ENCODE measurements around the gene AMZ1. TPM values are rescaled to one million over a fixed set of nuclear protein-coding genes. Genes with fewer than 3 reads are reported as not detected.
"Not testable (repeated sequence)": the region's sequence is repeated elsewhere in the genome, so short reads cannot be mapped to it uniquely, and the experiment has no call there.

AMZ1 gene
- total RNA-seq, 1 donor from 2014 or later: not detected

DNA sequence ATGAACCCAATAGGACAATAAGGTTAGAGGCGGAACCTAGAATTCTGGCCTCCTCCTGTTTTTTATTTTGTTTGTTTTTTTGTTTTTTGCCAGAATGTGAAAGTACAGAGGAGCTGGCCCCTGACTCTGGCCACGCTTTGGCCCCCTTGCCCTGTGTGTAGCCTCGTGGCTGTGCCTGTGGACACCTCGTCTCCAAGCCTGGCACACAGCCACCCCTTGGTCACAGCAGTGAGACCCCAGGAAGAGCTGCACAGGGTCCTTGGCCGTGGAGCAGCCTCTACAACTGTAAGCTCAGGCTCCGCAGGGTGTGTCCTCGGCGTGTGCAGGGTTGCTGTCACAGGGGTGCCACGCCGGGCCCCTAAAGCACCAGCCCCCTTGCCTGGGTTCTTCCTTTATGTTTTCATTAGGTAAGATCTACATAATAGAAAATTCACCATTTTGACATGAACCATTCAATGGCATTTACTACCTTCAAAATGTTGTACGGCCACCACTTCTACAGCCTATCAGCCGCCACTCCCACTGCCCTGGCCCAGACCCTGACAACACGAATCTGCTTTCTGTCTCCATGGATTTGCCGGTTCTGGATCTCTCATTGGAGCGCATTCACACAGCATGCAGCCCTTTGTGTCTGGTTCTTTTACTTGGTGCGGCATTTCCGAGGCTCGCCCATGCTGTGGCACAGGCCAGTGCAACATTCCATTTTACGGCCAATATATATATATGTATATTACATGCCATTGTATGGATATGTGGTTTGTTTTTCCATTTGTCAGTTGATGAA, 51.0 kb downstream of the AMZ1 start:
- Mint-ChIP-seq H3K4me1 (peaks cover 14% of the 10 kb centered on the region), H3K27ac (peak overlapping the region; percentile 52), H3K27me3 (ENCODE audit: insufficient read depth, low read depth) (peaks cover 8% of the 10 kb centered on the region), H3K9me3 (peaks cover 14% of the 10 kb centered on the region), H3K36me3 (peaks cover 26% of the 10 kb centered on the region), H3K4me3 (no peak overlapping the region)
- Histone ChIP-seq H3K4me2 (no peak overlapping the region), H4K20me1 (ENCODE audit: low read depth) (peaks cover 6% of the 10 kb centered on the region), H3K27ac (no peak overlapping the region), H3K4me3 (no peak overlapping the region), H3K9me3 (ENCODE audit: low read depth) (peaks cover 5% of the 10 kb centered on the region), H3K4me1 (no peaks in the 10 kb centered on the region), H3K9ac (no peak overlapping the region), H2AFZ (replicated peaks) (no peak overlapping the region), H3K79me2 (ENCODE audit: low read depth) (peaks cover 6% of the 10 kb centered on the region), H3K27me3 (no peaks in the 10 kb centered on the region), H3F3A (ENCODE audit: low read depth) (no peaks in the 10 kb centered on the region), H3K36me3 (no peaks in the 10 kb centered on the region)
- no peak for TF ChIP-seq CTCF (IDR thresholded peaks at IDR 0.05)
- TF ChIP-seq EZH2phosphoT487 (IDR thresholded peaks at IDR 0.05): no peak
- TF ChIP-seq EZH2 (IDR thresholded peaks at IDR 0.05): no peak
- no peak for DNase-seq (ENCODE audit: low spot score)

DNA sequence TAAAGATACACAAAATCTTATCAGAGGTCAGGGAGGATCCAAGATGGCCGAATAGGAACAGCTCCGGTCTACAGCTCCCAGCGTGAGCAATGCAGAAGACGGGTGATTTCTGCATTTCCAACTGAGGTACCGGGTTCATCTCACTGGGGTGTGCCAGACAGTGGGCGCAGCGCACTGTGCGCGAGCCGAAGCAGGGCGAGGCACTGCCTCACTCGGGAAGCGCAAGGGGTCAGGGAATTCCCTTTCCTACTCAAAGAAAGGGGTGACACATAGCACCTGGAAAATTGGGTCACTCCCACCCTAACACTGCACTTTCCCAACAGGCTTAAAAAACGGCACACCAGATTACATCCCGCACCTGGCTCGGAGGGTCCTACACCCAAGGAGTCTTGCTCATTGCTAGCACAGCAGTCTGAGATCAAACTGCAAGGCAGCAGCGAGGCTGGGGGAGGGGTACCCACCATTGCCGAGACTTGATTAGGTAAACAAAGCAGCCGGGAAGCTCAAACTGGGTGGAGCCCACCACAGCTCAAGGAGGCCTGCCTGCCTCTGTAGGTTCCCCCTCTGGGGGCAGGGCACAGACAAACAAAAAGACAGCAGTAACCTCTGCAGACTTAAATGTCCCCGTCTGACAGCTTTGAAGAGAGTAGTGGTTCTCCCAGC, 55.7 kb downstream of the AMZ1 start:
- peaks cover 30% of the 10 kb centered on the region for H3K36me3 Mint-ChIP-seq
- H3K79me2 ChIP-seq (ENCODE audit: low read depth); H3K36me3 ChIP-seq; H4K20me1 ChIP-seq (ENCODE audit: low read depth); H3K27ac Mint-ChIP-seq; H3K9me3 ChIP-seq (ENCODE audit: low read depth); H3K27ac ChIP-seq; H3K4me2 ChIP-seq; H3K4me1 Mint-ChIP-seq; H3K4me1 ChIP-seq; H3K27me3 ChIP-seq; H3K9ac ChIP-seq; H3K4me3 Mint-ChIP-seq; H3K27me3 Mint-ChIP-seq (ENCODE audit: insufficient read depth, low read depth); H3F3A ChIP-seq (ENCODE audit: low read depth); H2AFZ ChIP-seq (replicated peaks); DNase-seq (ENCODE audit: low spot score); H3K4me3 ChIP-seq: not testable (repeated sequence)
- H3K9me3 Mint-ChIP-seq: peaks cover 41% of the 10 kb centered on the region

- H3K27ac Mint-ChIP-seq, H3K27ac ChIP-seq: not testable (repeated sequence)
These were observed 60.7 kb downstream of the AMZ1 start for GRCh38 chr7:2748684-2749083.

DNA sequence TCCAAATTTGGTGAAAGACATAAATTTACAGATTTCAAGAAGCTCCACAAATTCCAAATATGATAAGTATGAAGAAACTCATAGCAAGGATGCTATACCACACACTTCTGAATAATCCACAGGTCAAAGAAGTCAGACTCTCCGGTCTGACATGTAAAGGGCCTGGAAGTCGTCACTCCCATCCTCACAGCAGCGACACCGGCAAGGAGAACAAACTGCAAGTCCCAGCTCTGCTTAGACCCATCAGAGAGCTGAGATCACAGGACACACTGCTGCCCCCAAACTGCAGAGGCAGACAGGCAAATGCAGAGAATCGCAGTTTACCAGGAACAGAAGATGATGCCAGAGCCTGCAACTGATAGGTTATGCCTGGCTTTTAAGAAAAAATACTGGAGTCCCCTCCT, 62.0 kb downstream of the AMZ1 start:
- Histone ChIP-seq H3F3A (ENCODE audit: low read depth) (peaks cover 13% of the 10 kb centered on the region), H3K27me3 (no peaks in the 10 kb centered on the region), H3K4me3 (no peak overlapping the region), H3K4me1 (no peaks in the 10 kb centered on the region), H3K9ac (no peak overlapping the region), H3K36me3 (no peaks in the 10 kb centered on the region), H4K20me1 (ENCODE audit: low read depth) (no peaks in the 10 kb centered on the region), H3K27ac (no peak overlapping the region), H2AFZ (replicated peaks) (no peak overlapping the region), H3K79me2 (ENCODE audit: low read depth) (peaks cover 35% of the 10 kb centered on the region), H3K4me2 (no peak overlapping the region), H3K9me3 (ENCODE audit: low read depth) (no peaks in the 10 kb centered on the region)
- peaks cover 4% of the 10 kb centered on the region for H3K4me1 Mint-ChIP-seq
- no peak overlapping the region for H3K4me3 Mint-ChIP-seq
- TF ChIP-seq EZH2phosphoT487 (IDR thresholded peaks at IDR 0.05): no peak
- TF ChIP-seq EZH2 (IDR thresholded peaks at IDR 0.05): no peak
- TF ChIP-seq CTCF (IDR thresholded peaks at IDR 0.05): no peak
- peaks cover 32% of the 10 kb centered on the region for H3K9me3 Mint-ChIP-seq
- H3K36me3 Mint-ChIP-seq: peaks cover 16% of the 10 kb centered on the region
- peaks cover 4% of the 10 kb centered on the region for H3K27me3 Mint-ChIP-seq (ENCODE audit: insufficient read depth, low read depth)
- no peak for DNase-seq (ENCODE audit: low spot score)
- no peak overlapping the region for H3K27ac Mint-ChIP-seq

More at GRCh38 chr7:2748684-2749083, 60.7 kb downstream of the AMZ1 start:
- not testable (repeated sequence) for H3K4me3 Mint-ChIP-seq; H3K9ac ChIP-seq; H4K20me1 ChIP-seq (ENCODE audit: low read depth); H3K4me1 Mint-ChIP-seq; H3F3A ChIP-seq (ENCODE audit: low read depth); DNase-seq (ENCODE audit: low spot score); H3K4me2 ChIP-seq; H3K27me3 Mint-ChIP-seq (ENCODE audit: insufficient read depth, low read depth); H3K36me3 ChIP-seq; H3K9me3 ChIP-seq (ENCODE audit: low read depth); H2AFZ ChIP-seq (replicated peaks); H3K27me3 ChIP-seq; H3K4me3 ChIP-seq; H3K4me1 ChIP-seq
- peaks cover 35% of the 10 kb centered on the region for H3K79me2 ChIP-seq (ENCODE audit: low read depth)
- peaks cover 18% of the 10 kb centered on the region for H3K36me3 Mint-ChIP-seq
- H3K9me3 Mint-ChIP-seq: peaks cover 35% of the 10 kb centered on the region

All from neural progenitor cell (in vitro differentiated cells).